Loucy (cell line): ENCODE results near the gene STPG4.

Experiments
- H2AFZ ChIP-seq: fragments of 200-600 bp; sonication (generic); 2 replicates; pipeline ENCODE4 v1.6.0; 2016; ENCODE audit warnings: antibody characterized with exemption, mild to moderate bottlenecking, low read length, moderate library complexity
- H3F3A ChIP-seq: fragments of 200-600 bp; 2 replicates; pipeline ENCODE4 v1.6.0; 2016; ENCODE audit warnings: antibody characterized with exemption, low read depth, mild to moderate bottlenecking
- H3K27me3 ChIP-seq: fragments of 200-600 bp; sonication (generic); 2 replicates; pipeline ENCODE4 v1.6.1; 2014; ENCODE audit warnings: low read length, mild to moderate bottlenecking; ENCODE audit not compliant: insufficient read depth, poor library complexity, severe bottlenecking
- H3K36me3 ChIP-seq: fragments of 200-600 bp; sonication (generic); 2 replicates; pipeline ENCODE4 v1.6.1; 2016; ENCODE audit warnings: low read length; ENCODE audit not compliant: insufficient read depth
- H3K4me1 ChIP-seq: fragments of 200-600 bp; sonication (generic); 2 replicates; pipeline ENCODE4 v1.5.1; 2014; ENCODE audit warnings: low read length, mild to moderate bottlenecking; ENCODE audit not compliant: insufficient read depth, poor library complexity, severe bottlenecking
- H3K4me2 ChIP-seq: fragments of 200-600 bp; sonication (generic); 2 replicates; pipeline ENCODE4 v1.6.0; 2014; ENCODE audit warnings: antibody characterized with exemption, low read length, low read depth, mild to moderate bottlenecking; ENCODE audit not compliant: poor library complexity, severe bottlenecking
- H3K4me3 ChIP-seq: fragments of 200-600 bp; sonication (generic); 2 replicates; pipeline ENCODE4 v1.5.1; 2014; ENCODE audit warnings: low read length, mild to moderate bottlenecking, mixed read lengths; ENCODE audit not compliant: poor library complexity, severe bottlenecking
- H3K79me2 ChIP-seq: fragments of 200-600 bp; sonication (generic); 2 replicates; pipeline ENCODE4 v1.6.1; 2014; ENCODE audit warnings: low read length; ENCODE audit not compliant: insufficient read depth
- H3K9ac ChIP-seq: fragments of 200-600 bp; sonication (generic); 2 replicates; pipeline ENCODE4 v1.6.0; 2014; ENCODE audit warnings: mild to moderate bottlenecking, low read depth, low read length, moderate library complexity; ENCODE audit not compliant: poor library complexity, severe bottlenecking
- H3K9me2 ChIP-seq: fragments of 200-600 bp; sonication (generic); replicated peaks from 2 replicates; pipeline ENCODE4 v1.6.1; 2016; ENCODE audit warnings: low read depth, low read length, mixed read lengths
- H3K9me3 ChIP-seq: fragments of 200-600 bp; sonication (generic); 2 replicates; pipeline ENCODE4 v1.6.1; 2014; ENCODE audit warnings: mild to moderate bottlenecking, antibody characterized with exemption, low read length, low read depth; ENCODE audit not compliant: insufficient read depth
- H4K20me1 ChIP-seq: fragments of 200-600 bp; sonication (generic); 2 replicates; pipeline ENCODE4 v1.6.0; 2014; ENCODE audit warnings: antibody characterized with exemption, low read length, mild to moderate bottlenecking; ENCODE audit not compliant: insufficient read depth, poor library complexity, severe bottlenecking
- EZH2phosphoT487 ChIP-seq: fragments of 200-600 bp; IDR thresholded peaks from 2 replicates; pipeline ENCODE4 v1.6.1; 2018; ENCODE audit warnings: antibody characterized with exemption, mild to moderate bottlenecking, moderate library complexity, borderline replicate concordance
- TF ChIP-seq, protein P1 (sequence below): fragments of 200-600 bp; sonication (generic); conservative IDR thresholded peaks from 2 replicates; pipeline ENCODE4 v1.5.1; 2014; ENCODE audit warnings: mild to moderate bottlenecking, antibody characterized with exemption, low read length

Gene STPG4

DNA sequence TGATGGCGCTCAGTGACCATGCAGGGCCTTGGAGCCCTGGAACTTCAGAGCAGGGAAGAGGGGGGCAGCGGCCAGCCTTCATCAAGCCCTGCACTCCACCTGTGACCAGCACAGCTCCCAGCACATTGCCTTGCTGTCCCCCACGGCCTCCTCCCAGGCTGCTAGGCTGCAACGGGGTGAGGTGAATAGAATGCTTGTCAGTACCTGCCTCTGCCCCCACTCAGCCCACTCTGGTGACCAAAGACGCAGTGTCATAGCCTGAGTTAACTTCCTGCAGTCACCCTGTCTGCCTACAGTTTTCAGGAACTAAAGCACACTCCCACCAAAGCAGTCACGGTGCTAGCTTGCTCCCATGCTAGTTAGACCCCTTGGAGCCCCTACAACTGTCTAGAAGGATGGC lies 72.1 kb downstream of the STPG4 start:
- Histone ChIP-seq H4K20me1 (no peaks in the 10 kb centered on the region), H3K4me1 (peaks cover 6% of the 10 kb centered on the region), H3K9ac (no peak overlapping the region)

DNA sequence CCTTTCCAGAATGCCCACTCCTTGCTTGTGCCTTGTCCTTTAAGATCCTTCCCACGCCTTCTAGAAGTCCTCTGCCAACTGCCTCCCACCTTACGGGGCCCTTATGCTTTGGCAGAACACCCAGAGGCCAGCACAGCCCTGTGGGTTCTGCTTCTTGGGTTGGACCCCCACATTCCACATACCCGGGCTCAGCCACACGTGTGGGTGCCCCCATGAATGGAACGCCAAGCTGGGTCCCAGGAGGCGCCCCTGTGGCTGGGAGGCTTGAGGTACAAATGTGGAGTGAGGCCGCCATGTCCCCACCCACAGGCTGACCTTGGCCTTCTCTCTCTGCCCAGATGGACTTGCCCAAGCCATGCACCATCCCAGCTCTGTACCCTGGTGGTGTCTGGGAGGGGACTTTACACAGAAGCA lies 74.2 kb downstream of the STPG4 start:
- Histone ChIP-seq H3K9ac (no peak overlapping the region), H4K20me1 (no peaks in the 10 kb centered on the region), H3K4me1 (peaks cover 1% of the 10 kb centered on the region), H3K4me2 (no peak overlapping the region), H3F3A (no peaks in the 10 kb centered on the region), H3K9me2 (no peaks in the 10 kb centered on the region), H2AFZ (no peak overlapping the region), H3K27me3 (no peaks in the 10 kb centered on the region), H3K36me3 (no peaks in the 10 kb centered on the region), H3K79me2 (no peaks in the 10 kb centered on the region), H3K4me3 (no peak overlapping the region), H3K9me3 (no peaks in the 10 kb centered on the region)
- TF ChIP-seq EZH2phosphoT487, result no peak
- TF ChIP-seq, protein P1, sequence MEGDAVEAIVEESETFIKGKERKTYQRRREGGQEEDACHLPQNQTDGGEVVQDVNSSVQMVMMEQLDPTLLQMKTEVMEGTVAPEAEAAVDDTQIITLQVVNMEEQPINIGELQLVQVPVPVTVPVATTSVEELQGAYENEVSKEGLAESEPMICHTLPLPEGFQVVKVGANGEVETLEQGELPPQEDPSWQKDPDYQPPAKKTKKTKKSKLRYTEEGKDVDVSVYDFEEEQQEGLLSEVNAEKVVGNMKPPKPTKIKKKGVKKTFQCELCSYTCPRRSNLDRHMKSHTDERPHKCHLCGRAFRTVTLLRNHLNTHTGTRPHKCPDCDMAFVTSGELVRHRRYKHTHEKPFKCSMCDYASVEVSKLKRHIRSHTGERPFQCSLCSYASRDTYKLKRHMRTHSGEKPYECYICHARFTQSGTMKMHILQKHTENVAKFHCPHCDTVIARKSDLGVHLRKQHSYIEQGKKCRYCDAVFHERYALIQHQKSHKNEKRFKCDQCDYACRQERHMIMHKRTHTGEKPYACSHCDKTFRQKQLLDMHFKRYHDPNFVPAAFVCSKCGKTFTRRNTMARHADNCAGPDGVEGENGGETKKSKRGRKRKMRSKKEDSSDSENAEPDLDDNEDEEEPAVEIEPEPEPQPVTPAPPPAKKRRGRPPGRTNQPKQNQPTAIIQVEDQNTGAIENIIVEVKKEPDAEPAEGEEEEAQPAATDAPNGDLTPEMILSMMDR, result no peak

More for the DNA sequence above, 72.1 kb downstream of the STPG4 start:
- no peak for TF ChIP-seq EZH2phosphoT487
- TF ChIP-seq, protein P1, result no peak
- Histone ChIP-seq H3K4me2 (no peak overlapping the region), H3K9me2 (no peaks in the 10 kb centered on the region), H3K79me2 (no peaks in the 10 kb centered on the region), H3K9me3 (no peaks in the 10 kb centered on the region), H3K27me3 (no peaks in the 10 kb centered on the region), H3F3A (no peaks in the 10 kb centered on the region), H3K36me3 (no peaks in the 10 kb centered on the region), H3K4me3 (no peak overlapping the region), H2AFZ (no peak overlapping the region)

DNA sequence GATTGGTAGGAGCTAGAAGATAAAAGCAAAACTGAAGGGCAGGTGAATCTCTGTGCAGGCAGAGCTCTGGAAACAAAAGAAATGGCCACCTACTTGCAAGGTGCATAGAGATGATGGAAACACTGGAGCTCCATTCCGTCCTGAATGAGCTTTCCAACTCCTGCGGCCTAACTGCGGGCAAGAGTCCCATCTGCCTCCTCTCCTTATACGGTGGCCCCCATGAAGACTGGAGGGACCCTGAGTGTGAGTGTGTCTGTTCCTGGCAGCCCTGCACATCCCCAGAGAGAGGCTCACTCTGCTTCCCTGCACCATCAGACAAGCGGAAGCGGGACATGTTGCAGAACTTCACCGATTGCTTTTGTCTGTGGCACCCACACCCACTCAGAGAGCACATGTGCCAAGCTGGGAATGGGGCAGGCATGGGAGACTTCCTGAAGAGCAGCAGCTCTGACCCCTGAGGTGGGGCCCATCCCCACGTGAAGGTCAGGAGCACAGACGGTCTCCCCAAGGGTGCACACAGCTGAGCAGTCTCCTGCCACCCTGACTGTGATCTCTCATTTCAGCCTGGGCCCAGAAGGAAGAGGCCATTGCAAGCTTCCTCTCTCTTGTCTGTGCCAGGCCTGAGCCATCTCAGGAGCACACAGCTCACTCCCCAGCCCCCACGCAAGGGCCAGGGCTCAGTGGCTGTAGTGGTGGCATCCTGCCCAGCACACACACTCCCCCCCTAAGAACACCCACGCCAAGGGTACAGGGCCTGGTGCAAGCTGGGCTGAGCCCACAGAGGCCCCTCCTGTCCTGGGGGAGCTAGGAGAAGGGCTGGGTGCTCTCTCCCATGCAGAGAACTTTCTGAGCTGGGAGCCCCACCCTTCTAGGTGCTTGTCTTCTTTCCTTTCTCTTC lies 75.3 kb downstream of the STPG4 start:
- Histone ChIP-seq H3K36me3 (no peaks in the 10 kb centered on the region), H3K4me2 (no peak overlapping the region), H3K79me2 (no peaks in the 10 kb centered on the region), H3F3A (no peaks in the 10 kb centered on the region), H3K9me3 (no peaks in the 10 kb centered on the region), H3K9ac (no peak overlapping the region), H2AFZ (no peak overlapping the region), H3K4me3 (no peak overlapping the region), H3K27me3 (no peaks in the 10 kb centered on the region), H3K9me2 (no peaks in the 10 kb centered on the region), H3K4me1 (no peaks in the 10 kb centered on the region), H4K20me1 (no peaks in the 10 kb centered on the region)
- TF ChIP-seq EZH2phosphoT487, result no peak
- TF ChIP-seq, protein P1, result no peak
